SJCRH30 (cell line): ENCODE results near the gene FAM89B. TPM values are rescaled to one million over a fixed set of nuclear protein-coding genes. Genes with fewer than 3 reads are reported as not detected.

ENCODE experiments used
- DNase-seq, 2 experiments: peaks; one replicate each; pipeline ENCODE4 v3.0.0-alpha.2; 2015 to 2020
- H3K27ac ChIP-seq: fragments of 250-450 bp; sonication (Bioruptor Pico); 2 replicates; pipeline ENCODE4 v1.5.1; 2020; ENCODE audit warnings: mild to moderate bottlenecking, moderate library complexity
- H3K27me3 ChIP-seq: fragments of 250-450 bp; sonication (Bioruptor Pico); 2 replicates; pipeline ENCODE4 v1.5.1; 2020; ENCODE audit warnings: mild to moderate bottlenecking, moderate library complexity
- H3K36me3 ChIP-seq: fragments of 250-450 bp; sonication (Bioruptor Pico); 2 replicates; pipeline ENCODE4 v1.5.1; 2020; ENCODE audit warnings: mild to moderate bottlenecking, moderate library complexity
- H3K4me1 ChIP-seq: fragments of 250-450 bp; sonication (Bioruptor Pico); 2 replicates; pipeline ENCODE4 v1.5.1; 2020; ENCODE audit warnings: mild to moderate bottlenecking, moderate library complexity
- H3K4me3 ChIP-seq: fragments of 250-450 bp; sonication (Bioruptor Pico); 2 replicates; pipeline ENCODE4 v1.5.1; 2020; ENCODE audit warnings: mild to moderate bottlenecking, moderate library complexity
- H3K9me3 ChIP-seq: fragments of 250-450 bp; sonication (Bioruptor Pico); replicated peaks from 2 replicates; pipeline ENCODE4 v1.5.1; 2020; ENCODE audit warnings: mild to moderate bottlenecking, moderate library complexity
- total RNA-seq: library from RNA; depleted of rRNA; stranded (reverse); fragments of >200 nt; shearing (Covaris generic); gene quantifications from 2 replicates; pipeline ENCODE4 v1.2.3, GENCODE V29; 2014

The FAM89B gene
- total RNA-seq, 1 experiment from 2014 or later: 18.3 TPM

DNA sequence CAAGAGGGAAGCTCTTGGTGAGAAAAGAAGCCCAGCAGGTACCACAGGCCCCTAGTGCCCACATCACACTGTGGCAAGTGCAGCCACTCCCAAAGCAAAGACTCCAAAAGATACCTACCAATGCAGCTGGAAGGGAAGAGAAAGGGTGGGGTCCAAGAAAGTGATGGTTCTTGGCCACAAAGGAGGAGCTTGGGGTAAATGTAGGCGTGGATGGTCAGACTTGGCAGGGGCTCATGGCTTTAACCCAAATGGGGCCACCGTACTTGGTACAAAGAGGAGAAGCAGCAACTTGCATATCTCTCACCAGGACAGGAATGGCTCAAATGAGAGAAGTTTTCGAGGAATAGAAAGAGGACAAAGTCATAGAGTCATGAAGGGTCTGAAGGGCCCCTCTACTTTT, 36.9 kb downstream of the FAM89B start:
- no peak overlapping the region for H3K27ac ChIP-seq
- no peak for DNase-seq
- no peaks in the 10 kb centered on the region for H3K9me3 ChIP-seq
- no peaks in the 10 kb centered on the region for H3K27me3 ChIP-seq
- no peaks in the 10 kb centered on the region for H3K4me1 ChIP-seq
- peaks cover 23% of the 10 kb centered on the region for H3K36me3 ChIP-seq
- H3K4me3 ChIP-seq: no peak overlapping the region

DNA sequence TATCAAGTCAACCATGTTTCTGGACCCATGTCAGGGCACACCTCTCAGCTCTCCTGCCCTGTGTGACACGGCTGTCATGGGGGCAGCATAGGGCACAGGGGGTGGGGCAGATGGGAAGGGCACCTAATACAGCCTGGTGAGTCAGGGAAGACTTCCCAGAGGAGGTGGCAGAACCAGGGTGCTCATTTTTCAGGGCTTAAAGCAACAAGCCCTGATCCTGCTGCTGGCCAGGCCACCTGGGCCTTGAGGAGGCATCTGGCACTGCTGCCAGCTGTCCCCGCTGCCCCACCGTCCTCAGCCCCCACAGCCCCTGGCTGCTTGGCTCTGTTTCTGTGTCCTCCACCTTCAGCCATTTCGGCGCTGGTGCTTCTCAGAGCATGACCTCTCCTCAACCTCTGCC, 37.3 kb downstream of the FAM89B start:
- DNase-seq: no peak
- H3K9me3 ChIP-seq: no peaks in the 10 kb centered on the region
- no peaks in the 10 kb centered on the region for H3K4me1 ChIP-seq
- H3K27ac ChIP-seq: no peak overlapping the region
- H3K4me3 ChIP-seq: no peak overlapping the region
- H3K27me3 ChIP-seq: no peaks in the 10 kb centered on the region
- peaks cover 23% of the 10 kb centered on the region for H3K36me3 ChIP-seq

DNA sequence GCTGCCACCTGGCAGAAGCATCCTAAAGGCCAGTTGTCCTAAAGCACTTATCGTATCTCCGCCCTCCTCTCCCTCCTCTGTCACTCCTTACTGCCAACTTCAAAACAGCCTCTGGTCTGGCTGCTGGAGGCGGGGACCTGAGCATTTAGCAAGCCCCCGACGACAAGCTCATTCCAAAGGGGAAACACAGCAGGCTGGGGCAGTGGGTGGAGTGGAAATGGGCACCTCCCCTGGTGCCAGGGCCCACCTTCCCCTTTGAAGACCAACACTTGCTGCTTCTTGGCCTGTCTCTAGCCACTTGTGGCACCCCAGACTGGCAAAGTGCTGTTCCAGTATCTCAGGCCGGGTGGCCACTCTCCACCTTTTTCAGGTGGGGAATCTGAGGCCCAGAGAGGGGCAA, 38.1 kb downstream of the FAM89B start:
- Histone ChIP-seq H3K4me3 (no peak overlapping the region), H3K4me1 (no peaks in the 10 kb centered on the region)

DNA sequence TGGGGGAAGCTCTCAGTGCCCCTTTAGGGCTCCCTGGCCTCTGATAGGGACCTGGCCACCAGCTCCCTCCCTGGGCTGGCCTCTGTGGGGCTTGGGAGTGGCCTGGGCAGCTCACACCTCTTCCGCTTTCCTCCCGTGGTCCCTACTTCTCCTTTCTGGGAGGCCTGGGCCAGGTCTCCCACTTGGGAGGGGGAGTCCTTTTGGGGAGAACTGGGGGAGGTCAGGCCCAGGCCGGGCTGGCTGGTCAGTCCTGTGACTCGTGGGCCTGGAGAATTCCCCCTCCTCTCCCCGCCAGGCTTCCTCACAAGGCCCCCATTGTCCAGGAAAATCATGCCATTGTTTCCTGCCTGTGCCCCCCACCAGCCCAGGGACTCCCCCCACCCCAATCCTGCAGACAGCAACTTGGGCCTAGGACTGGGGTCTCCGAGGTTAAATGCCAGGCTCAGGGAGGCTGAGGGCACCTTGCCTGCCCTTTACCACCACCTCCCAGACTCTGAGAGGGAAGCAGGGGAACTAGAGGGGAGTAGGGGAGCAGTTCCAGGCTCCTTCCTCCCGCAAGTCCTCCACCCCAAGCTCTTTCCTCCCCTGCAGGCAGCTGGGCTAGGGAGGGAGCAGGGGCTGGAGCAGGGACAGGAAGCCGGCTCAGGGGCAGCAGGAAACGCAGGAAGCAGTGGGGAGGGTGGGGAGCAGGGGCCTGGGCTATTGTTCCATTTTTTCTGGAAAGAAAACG, 38.9 kb downstream of the FAM89B start:
- Histone ChIP-seq H3K36me3 (peaks cover 9% of the 10 kb centered on the region; the same call in 1 of the 2 replicates), H3K9me3 (no peaks in the 10 kb centered on the region), H3K27ac (no peak overlapping the region), H3K4me1 (no peaks in the 10 kb centered on the region), H3K27me3 (no peaks in the 10 kb centered on the region), H3K4me3 (no peak overlapping the region)
- no peak for DNase-seq

More for the DNA sequence above, 38.1 kb downstream of the FAM89B start:
- Histone ChIP-seq H3K27ac (no peak overlapping the region), H3K36me3 (peaks cover 17% of the 10 kb centered on the region), H3K27me3 (no peaks in the 10 kb centered on the region), H3K9me3 (no peaks in the 10 kb centered on the region)
- no peak for DNase-seq

GRCh38 chr11:65611758-65612603, 39.6 kb downstream of the FAM89B start:
- Histone ChIP-seq H3K36me3 (peaks cover 6% of the 10 kb centered on the region; the same call in 1 of the 2 replicates), H3K4me1 (no peaks in the 10 kb centered on the region), H3K4me3 (no peak overlapping the region), H3K27ac (no peak overlapping the region), H3K9me3 (no peaks in the 10 kb centered on the region), H3K27me3 (no peaks in the 10 kb centered on the region)
- DNase-seq: no peak

- no peak for DNase-seq
- Histone ChIP-seq H3K27me3 (no peaks in the 10 kb centered on the region), H3K9me3 (no peaks in the 10 kb centered on the region), H3K36me3 (peaks cover 3% of the 10 kb centered on the region; the same call in 1 of the 2 replicates), H3K4me3 (no peak overlapping the region), H3K4me1 (no peaks in the 10 kb centered on the region), H3K27ac (no peak overlapping the region)
Measured at GRCh38 chr11:65612691-65613090, 40.4 kb downstream of the FAM89B start.

DNA sequence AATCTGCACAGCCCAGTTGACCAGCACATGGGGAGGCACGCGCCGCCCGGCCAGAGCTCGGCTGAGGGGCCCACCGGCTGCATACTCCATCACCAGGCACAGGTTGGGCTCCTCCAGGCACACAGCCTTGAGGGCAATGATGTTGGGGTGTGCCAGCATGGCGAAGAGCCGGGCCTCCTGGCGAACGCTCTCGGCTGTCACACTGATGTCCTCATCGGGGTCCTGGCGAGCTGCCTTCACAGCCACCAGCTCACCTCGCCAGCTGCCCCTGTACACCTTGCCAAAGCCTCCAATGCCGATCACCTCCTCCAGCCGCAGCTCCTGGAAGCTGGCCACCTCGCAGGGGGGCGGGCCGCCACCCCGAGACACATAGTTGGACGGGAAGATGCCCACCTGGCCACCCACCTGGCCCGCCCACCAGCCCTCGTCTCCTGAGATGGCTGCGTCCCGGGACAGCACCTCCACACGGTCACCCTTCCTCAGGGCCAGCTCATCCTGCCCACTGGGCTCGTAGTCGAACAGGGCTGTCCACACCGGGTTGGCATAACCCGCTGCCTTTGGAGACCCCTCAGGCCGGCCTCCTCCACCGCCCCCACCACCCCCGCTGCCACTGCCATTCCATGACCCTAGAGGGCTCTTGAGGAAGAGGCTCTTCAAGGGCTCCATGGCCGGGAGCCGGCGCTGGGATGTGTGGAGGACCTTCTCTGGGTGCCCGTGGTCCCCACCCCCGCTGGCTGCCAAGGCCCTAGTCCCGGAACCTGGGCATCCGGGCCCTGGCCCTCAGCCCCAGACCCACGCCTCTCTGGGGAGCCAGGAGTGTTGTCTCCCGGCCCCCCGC, 41.0 kb downstream of the FAM89B start:
- Histone ChIP-seq H3K4me1 (no peaks in the 10 kb centered on the region), H3K9me3 (no peaks in the 10 kb centered on the region), H3K27ac (peak overlapping the region; percentile 28), H3K4me3 (peak overlapping the region; percentile 61), H3K36me3 (peaks cover 6% of the 10 kb centered on the region; the same call in 1 of the 2 replicates), H3K27me3 (no peaks in the 10 kb centered on the region)
- DNase-seq: no peak

- H3K4me3 ChIP-seq: peak within 1 kb of the TSS; percentile 75
- H3K36me3 ChIP-seq: peaks cover 10% of the 10 kb centered on the region; the same call in 1 of the 2 replicates
Measured at GRCh38 chr11:65615229-65615949, 43.1 kb downstream of the FAM89B start, which contains the start of gene PCNX3. Gene PCNX3, plus strand, starts transcription at chr11:65615776. Its CDS starts 536 bp downstream, at chr11:65616312.

GRCh38 chr11:65615950-65616574, 43.7 kb downstream of the FAM89B start:
- H3K27me3 ChIP-seq: no peaks in the 10 kb centered on the region
- H3K4me1 ChIP-seq: no peaks in the 10 kb centered on the region
- H3K9me3 ChIP-seq: no peaks in the 10 kb centered on the region
- DNase-seq: peak; percentile 65 to 74
- peak overlapping the region; percentile 75 for H3K4me3 ChIP-seq
- peak overlapping the region; percentile 29; the same call in 1 of the 2 replicates for H3K27ac ChIP-seq
- H3K36me3 ChIP-seq: peaks cover 13% of the 10 kb centered on the region

More at GRCh38 chr11:65615229-65615949, 43.1 kb downstream of the FAM89B start, which contains the start of gene PCNX3:
- H3K9me3 ChIP-seq: no peaks in the 10 kb centered on the region
- H3K27ac ChIP-seq: peak within 1 kb of the TSS; percentile 29; the same call in 1 of the 2 replicates
- peak; percentile 100 for DNase-seq
- no peaks in the 10 kb centered on the region for H3K27me3 ChIP-seq
- no peaks in the 10 kb centered on the region for H3K4me1 ChIP-seq

GRCh38 chr11:65616575-65617001, 44.2 kb downstream of the FAM89B start:
- no peak for DNase-seq
- no peaks in the 10 kb centered on the region for H3K9me3 ChIP-seq
- H3K36me3 ChIP-seq: peaks cover 17% of the 10 kb centered on the region
- peak overlapping the region; percentile 75 for H3K4me3 ChIP-seq
- no peaks in the 10 kb centered on the region for H3K4me1 ChIP-seq
- H3K27me3 ChIP-seq: no peaks in the 10 kb centered on the region
- H3K27ac ChIP-seq: no peak overlapping the region; the same call in 1 of the 2 replicates

DNA sequence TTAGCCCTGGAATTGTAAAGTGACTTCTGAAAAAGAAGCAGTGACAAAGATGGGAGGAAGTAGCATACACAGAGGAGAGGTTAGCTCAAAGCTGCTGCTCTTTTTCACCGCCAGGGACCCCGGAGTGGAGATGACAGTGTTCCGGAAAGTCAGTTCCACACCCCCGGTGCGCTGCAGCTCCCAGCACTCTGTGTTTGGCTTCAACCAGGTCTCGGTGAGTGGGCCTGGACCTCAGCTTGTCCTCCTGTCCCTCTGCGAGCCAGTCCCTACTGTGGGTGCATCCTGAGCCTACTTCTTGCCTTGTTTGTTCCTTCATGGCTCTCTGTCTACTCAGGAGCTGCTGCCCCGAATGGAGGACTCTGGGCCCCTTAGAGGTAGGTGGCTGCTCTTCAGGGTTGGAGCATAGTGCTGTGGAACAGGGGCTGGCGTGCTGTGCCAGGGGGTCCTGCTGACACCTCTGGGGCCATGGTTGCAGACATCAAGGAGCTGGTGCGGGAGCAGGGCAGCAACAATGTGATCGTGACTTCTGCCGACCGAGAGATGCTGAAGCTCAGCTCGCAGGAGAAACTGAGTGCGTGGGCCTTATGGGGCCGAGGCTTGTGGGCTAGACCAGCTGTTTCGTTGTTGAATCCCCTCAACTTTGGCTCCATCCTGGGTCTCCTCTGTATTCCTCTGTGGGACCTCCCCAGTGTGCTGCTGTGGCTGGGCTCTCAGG, 45.0 kb downstream of the FAM89B start:
- Histone ChIP-seq H3K4me1 (no peaks in the 10 kb centered on the region), H3K9me3 (no peaks in the 10 kb centered on the region), H3K4me3 (no peak overlapping the region), H3K36me3 (peaks cover 20% of the 10 kb centered on the region), H3K27ac (no peak overlapping the region), H3K27me3 (no peaks in the 10 kb centered on the region)
- no peak for DNase-seq

DNA sequence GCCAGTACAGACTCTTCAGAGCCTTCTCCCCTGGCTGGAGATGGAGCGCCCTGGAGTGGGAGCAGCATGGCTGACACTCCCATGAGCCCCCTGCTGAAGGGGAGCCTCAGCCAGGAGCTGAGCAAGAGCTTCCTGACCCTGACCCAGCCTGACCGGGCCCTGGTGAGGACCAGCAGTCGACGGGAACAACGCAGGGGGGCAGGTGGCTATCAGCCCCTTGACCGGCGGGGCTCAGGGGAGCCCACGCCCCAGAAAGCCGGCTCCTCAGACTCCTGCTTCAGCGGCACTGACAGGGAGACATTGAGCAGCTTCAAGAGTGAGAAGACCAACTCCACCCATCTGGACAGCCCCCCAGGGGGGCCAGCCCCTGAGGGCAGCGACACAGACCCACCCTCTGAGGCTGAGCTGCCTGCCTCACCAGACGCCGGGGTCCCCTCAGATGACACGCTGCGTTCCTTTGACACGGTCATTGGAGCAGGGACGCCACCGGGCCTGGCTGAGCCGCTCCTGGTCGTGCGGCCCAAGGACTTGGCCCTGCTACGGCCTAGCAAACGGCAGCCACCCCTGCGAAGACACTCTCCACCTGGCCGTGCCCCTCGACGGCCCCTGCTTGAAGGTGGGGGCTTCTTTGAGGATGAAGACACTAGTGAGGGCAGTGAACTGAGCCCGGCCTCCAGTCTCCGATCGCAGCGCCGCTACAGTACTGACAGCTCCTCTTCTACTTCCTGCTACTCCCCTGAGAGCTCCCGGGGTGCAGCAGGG, 45.8 kb downstream of the FAM89B start:
- Histone ChIP-seq H3K9me3 (no peaks in the 10 kb centered on the region), H3K36me3 (peaks cover 20% of the 10 kb centered on the region), H3K27ac (no peak overlapping the region), H3K4me3 (no peak overlapping the region), H3K27me3 (no peaks in the 10 kb centered on the region), H3K4me1 (no peaks in the 10 kb centered on the region)
- no peak for DNase-seq
